NCI-H2081 treated with DMSO at 0.1 percent for 48 hours (cell line): ENCODE data around the gene EFHD2.
"Not testable (repeated sequence)": the region's sequence is repeated elsewhere in the genome, so short reads cannot be mapped to it uniquely, and the experiment has no call there.

Experiments
- DNase-seq: peaks from one replicate; lab custom pipeline; 2025; lab: John Stamatoyannopoulos, UW

The EFHD2 gene

GRCh38 chr1:15388201-15388880, 21.3 kb upstream of the EFHD2 start:
- DNase-seq: no peak

- DNase-seq: not testable (repeated sequence)
These were observed 19.9 kb upstream of the EFHD2 start for GRCh38 chr1:15389828-15390227.

GRCh38 chr1:15390667-15391066, 19.0 kb upstream of the EFHD2 start:
- DNase-seq: no peak

- no peak for DNase-seq
These were observed 18.3 kb upstream of the EFHD2 start for GRCh38 chr1:15391366-15391765.

- no peak for DNase-seq
These were observed 16.0 kb upstream of the EFHD2 start for GRCh38 chr1:15393475-15394257.

- DNase-seq: no peak
These were observed 15.4 kb upstream of the EFHD2 start for GRCh38 chr1:15394258-15394690.

GRCh38 chr1:15397236-15397635, 12.5 kb upstream of the EFHD2 start:
- no peak for DNase-seq

- DNase-seq: no peak
These were observed 10.0 kb upstream of the EFHD2 start for GRCh38 chr1:15399710-15400109.

- DNase-seq: no peak
These were observed 9.1 kb upstream of the EFHD2 start for GRCh38 chr1:15400627-15401026.

GRCh38 chr1:15401391-15402055, 8.2 kb upstream of the EFHD2 start:
- DNase-seq: no peak

GRCh38 chr1:15402809-15403450, 6.8 kb upstream of the EFHD2 start:
- no peak for DNase-seq

GRCh38 chr1:15403962-15404580, 5.6 kb upstream of the EFHD2 start:
- DNase-seq: no peak

- DNase-seq: no peak
These were observed 4.4 kb upstream of the EFHD2 start for GRCh38 chr1:15405106-15405850.

- no peak for DNase-seq
These were observed 2.8 kb upstream of the EFHD2 start for GRCh38 chr1:15406614-15407559.

- no peak for DNase-seq
These were observed 2.1 kb upstream of the EFHD2 start for GRCh38 chr1:15407580-15407979.

- DNase-seq: no peak
These were observed 749 bp upstream of the EFHD2 start for GRCh38 chr1:15408890-15409387.

- DNase-seq: no peak
These were observed 665 bp downstream of the EFHD2 start for GRCh38 chr1:15410223-15410883.

GRCh38 chr1:15410884-15411245, 1.2 kb downstream of the EFHD2 start:
- no peak for DNase-seq

GRCh38 chr1:15411593-15412137, 2.0 kb downstream of the EFHD2 start:
- no peak for DNase-seq
